HCT116 (cell line): ENCODE measurements around the gene SMG6. TPM values are rescaled to one million over a fixed set of nuclear protein-coding genes. Genes with fewer than 3 reads are reported as not detected.
A peak's percentile ranks its signal among the peaks of the same experiment; 100 is the strongest.

Source experiments
- ATAC-seq: fragments of 200-7000 bp; cut with Tn5 transposase; 2 replicates; pipeline ENCODE4 v1.9.1; 2020; ENCODE audit warnings: mild to moderate bottlenecking, moderate library complexity
- BruUV-seq: library from RNA; stranded (reverse); fragments of 400-500 nt; replicated peaks from 2 replicates; lab custom pipeline; 2021; lab: Mats Ljungman, UMichigan
- CTCF ChIA-PET: fragments of 300-600 bp; sonication (Branson Sonifier 250); formaldehyde crosslinking; loops from one replicate; lab custom pipeline; 2021; ENCODE audit warnings: antibody characterized with exemption; lab: Charles Lee
- POLR2A ChIA-PET: fragments of 300-600, 350-600 bp; sonication (Branson Sonifier 250); formaldehyde crosslinking; loops from one replicate; lab custom pipeline; 2021; ENCODE audit warnings: antibody characterized with exemption; lab: Charles Lee
- RAD21 ChIA-PET, 2 experiments: fragments of 300-600 bp; sonication (Branson Sonifier 250); formaldehyde crosslinking; loops; one replicate each; lab custom pipeline; 2023; ENCODE audit warnings: low total read pairs in 2 of 2; ENCODE audit not compliant: uncharacterized antibody in 2 of 2, unreplicated experiment in 2 of 2, low non-redundant PET in 1 of 2; lab: Charles Lee
- DNase-seq: peaks from one replicate; pipeline ENCODE4 v3.0.0-alpha.2; 2010; ENCODE audit warnings: low read depth, low spot score
- H2AFZ ChIP-seq: fragments of 200-600 bp; shearing (Covaris generic), sonication (generic); 2 replicates; pipeline ENCODE4 v1.6.1; 2017; ENCODE audit warnings: low read depth, mixed run types, mixed read lengths, antibody characterized with exemption, low read length; ENCODE audit not compliant: poor library complexity, severe bottlenecking
- H3K27ac ChIP-seq: 2 replicates; pipeline ENCODE4 v1.5.1; 2012; ENCODE audit warnings: low read depth, low read length
- H3K27me3 ChIP-seq: fragments of 200-600 bp; sonication (generic); 2 replicates; pipeline ENCODE4 v1.6.1; 2016; ENCODE audit warnings: mixed run types, low read length, mixed read lengths; ENCODE audit not compliant: insufficient read depth
- H3K36me3 ChIP-seq, 2 experiments: fragments of 200-500 bp in 1 of 2; fragments of 200-600 bp in 1 of 2; sonication (Bioruptor generic) in 1 of 2; sonication (generic) in 1 of 2; 2 replicates each; pipeline versions ENCODE4 v1.5.1 to v1.6.1; 2014 to 2016; ENCODE audit warnings: low read length in 2 of 2, inconsistent platforms in 1 of 2, mixed read lengths in 1 of 2, mixed run types in 1 of 2; ENCODE audit not compliant: insufficient read depth in 2 of 2, control insufficient read depth in 1 of 2
- H3K4me1 ChIP-seq, 2 experiments: fragments of 200-600 bp in 1 of 2; sonication (generic) in 1 of 2; 2 replicates each; pipeline versions ENCODE4 v1.5.1 to v1.6.1; 2012 to 2017; ENCODE audit warnings: low read length in 2 of 2, inconsistent platforms in 1 of 2, mild to moderate bottlenecking in 1 of 2, mixed read lengths in 1 of 2, mixed run types in 1 of 2, moderate library complexity in 1 of 2; ENCODE audit not compliant: insufficient read depth in 2 of 2, control insufficient read depth in 1 of 2
- H3K4me2 ChIP-seq: fragments of 200-600 bp; sonication (generic); 2 replicates; pipeline ENCODE4 v1.6.1; 2017; ENCODE audit warnings: mixed run types, low read length, mixed read lengths
- H3K4me3 ChIP-seq, 2 experiments: fragments of 200-600 bp in 1 of 2; sonication (generic) in 1 of 2; replicated peaks in 1 of 2; 2 replicates each; pipeline ENCODE4 v1.5.1; 2011 to 2016; ENCODE audit warnings: low read length in 2 of 2, control low read depth in 1 of 2, low read depth in 1 of 2, mild to moderate bottlenecking in 1 of 2, mixed read lengths in 1 of 2, mixed run types in 1 of 2
- H3K79me2 ChIP-seq: fragments of 200-600 bp; sonication (generic); 2 replicates; pipeline ENCODE4 v1.6.1; 2017; ENCODE audit warnings: mild to moderate bottlenecking, mixed run types, low read length, moderate library complexity, mixed read lengths; ENCODE audit not compliant: insufficient read depth
- H3K9ac ChIP-seq: fragments of 200-600 bp; sonication (generic); 2 replicates; pipeline ENCODE4 v1.6.1; 2016; ENCODE audit warnings: low read length, mixed read lengths
- H3K9me2 ChIP-seq: fragments of 200-600 bp; sonication (generic), shearing (Covaris generic); 2 replicates; pipeline ENCODE4 v1.6.1; 2017; ENCODE audit warnings: mixed run types, mild to moderate bottlenecking, moderate library complexity; ENCODE audit not compliant: insufficient read depth
- H3K9me3 ChIP-seq, 2 experiments: fragments of 200-500 bp in 1 of 2; fragments of 200-600 bp in 1 of 2; sonication (Bioruptor generic) in 1 of 2; sonication (generic) in 1 of 2; 2 replicates each; pipeline ENCODE4 v1.6.1; 2014 to 2017; ENCODE audit warnings: low read length in 2 of 2, mixed read lengths in 2 of 2, inconsistent platforms in 1 of 2, low read depth in 1 of 2, mild to moderate bottlenecking in 1 of 2, mixed run types in 1 of 2, moderate library complexity in 1 of 2; ENCODE audit not compliant: control insufficient read depth in 1 of 2, insufficient read depth in 1 of 2
- H4K20me1 ChIP-seq: fragments of 200-600 bp; sonication (generic), shearing (Covaris generic); 2 replicates; pipeline ENCODE4 v1.6.1; 2017; ENCODE audit warnings: mixed run types, mild to moderate bottlenecking, moderate library complexity; ENCODE audit not compliant: insufficient read depth
- CBX3 ChIP-seq: IDR thresholded peaks from 2 replicates; pipeline ENCODE4 v1.6.1; 2012; ENCODE audit warnings: low read depth
- CEBPB ChIP-seq: IDR thresholded peaks from 2 replicates; pipeline ENCODE4 v1.6.1; 2012; ENCODE audit warnings: low read depth
- EZH2phosphoT487 ChIP-seq: fragments of 200-600 bp; IDR thresholded peaks from 2 replicates; pipeline ENCODE4 v1.6.1; 2018; ENCODE audit warnings: antibody characterized with exemption, borderline replicate concordance
- FOSL1 ChIP-seq: IDR thresholded peaks from 2 replicates; pipeline ENCODE4 v1.6.1; 2012; ENCODE audit warnings: low read depth
- JUND ChIP-seq: IDR thresholded peaks from 2 replicates; pipeline ENCODE4 v1.6.1; 2012
- POLR2AphosphoS5 ChIP-seq: IDR thresholded peaks from 2 replicates; pipeline ENCODE4 v1.6.1; 2011; ENCODE audit warnings: mild to moderate bottlenecking, low read depth, low read length, moderate library complexity
- SIN3A ChIP-seq: IDR thresholded peaks from 2 replicates; pipeline ENCODE4 v1.6.1; 2012; ENCODE audit warnings: low read depth
- SRF ChIP-seq: IDR thresholded peaks from 2 replicates; pipeline ENCODE4 v1.6.1; 2012; ENCODE audit warnings: low read depth
- TCF7L2 ChIP-seq: IDR thresholded peaks from 2 replicates; pipeline ENCODE4 v1.7.0; 2011; ENCODE audit warnings: borderline replicate concordance, inconsistent platforms; ENCODE audit not compliant: insufficient read depth, insufficient read length; ENCODE audit errors: extremely low read depth
- YY1 ChIP-seq: IDR thresholded peaks from 2 replicates; pipeline ENCODE4 v1.6.1; 2011; ENCODE audit warnings: low read length, low read depth, moderate library complexity, mild to moderate bottlenecking; ENCODE audit not compliant: insufficient replicate concordance; ENCODE audit errors: extremely low read depth
- ZFX ChIP-seq: fragments of 450-650 bp; IDR thresholded peaks from 2 replicates; pipeline ENCODE4 v1.6.1; 2017
- ZNF274 ChIP-seq: fragments of 200-500 bp; sonication (Bioruptor generic); IDR thresholded peaks from 2 replicates; pipeline ENCODE4 v1.6.1; 2014; ENCODE audit warnings: mild to moderate bottlenecking, low read depth, low read length, inconsistent platforms
- intact Hi-C: fragments of 100-400 bp; cut with micrococcal nuclease; formaldehyde crosslinking; loops from 2 replicates; pipeline ENCODE4 v1.10.0; 2022
- total RNA-seq: library from RNA; stranded (reverse); gene quantifications from one replicate; pipeline ENCODE4 v1.2.1, GENCODE V29; 2021; ENCODE audit not compliant: unreplicated experiment
- TF ChIP-seq, protein P1 (sequence below): IDR thresholded peaks from 2 replicates; pipeline ENCODE4 v1.6.1; 2012; ENCODE audit warnings: low read depth

Gene SMG6
- total RNA-seq, 1 experiment from 2014 or later, result 23.1 TPM

DNA sequence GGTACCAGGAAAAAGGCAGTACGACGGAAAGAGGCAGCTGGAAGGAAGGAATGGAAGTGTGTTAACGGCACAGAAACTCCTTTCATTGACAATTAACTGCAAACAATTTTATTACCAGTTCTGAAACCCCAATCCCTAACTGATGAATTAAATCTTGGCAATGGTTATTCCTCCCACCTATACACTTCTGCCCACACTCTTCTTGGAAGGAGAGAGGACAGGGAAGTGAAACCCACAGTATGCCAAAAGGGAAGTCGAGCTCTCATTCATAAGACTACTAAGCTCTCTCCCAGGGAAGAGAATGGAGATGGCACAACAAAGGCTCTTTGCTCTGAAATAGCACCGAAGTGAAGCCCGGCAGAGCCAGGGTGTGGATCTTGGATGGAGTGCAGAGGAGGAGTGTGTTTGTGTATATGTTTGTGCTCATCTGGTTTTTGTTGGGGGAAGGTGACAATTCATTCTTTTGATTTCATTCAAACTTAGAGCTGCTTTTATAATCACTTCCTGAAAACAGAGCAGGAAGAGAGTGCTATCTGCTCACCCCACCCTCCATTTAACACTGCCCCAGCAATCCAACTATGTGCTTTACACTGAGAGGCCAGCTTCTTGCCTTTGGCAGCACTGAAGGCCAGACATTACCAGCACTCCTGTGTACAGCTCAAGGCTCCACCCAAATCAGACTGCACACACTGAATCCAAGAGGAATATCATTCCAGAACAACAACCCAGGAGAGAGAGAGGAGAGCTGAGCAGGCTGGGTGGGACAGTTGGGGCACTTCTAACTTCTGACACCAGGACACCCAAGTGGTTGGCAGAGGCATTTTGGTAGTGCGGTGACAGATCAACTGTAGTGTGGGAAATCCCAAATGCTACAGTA is 180.0 kb downstream of the SMG6 start:
- intact Hi-C loops, result no loop called here
- ATAC-seq, result peak; percentile 27; the same call in 1 of the 2 replicates
- H4K20me1 ChIP-seq, result no peaks in the 10 kb centered on the region
- H2AFZ ChIP-seq, result no peak overlapping the region
- no peak for DNase-seq
- H3K27me3 ChIP-seq, result no peaks in the 10 kb centered on the region
- no peak overlapping the region for H3K27ac ChIP-seq
- H3K36me3 ChIP-seq, result no peaks in the 10 kb centered on the region
- ChIA-PET RAD21 (no interaction called here), POLR2A (interaction anchor here (0.6 kb wide), 1 partner anchor 17 kb away, joined by 3 read pairs; no protein-coding TSS in a partner anchor), CTCF (no interaction called here)
- no peak overlapping the region for H3K4me3 ChIP-seq
- no peaks in the 10 kb centered on the region for H3K4me1 ChIP-seq
- H3K79me2 ChIP-seq, result no peaks in the 10 kb centered on the region
- H3K9ac ChIP-seq, result no peak overlapping the region
- H3K9me3 ChIP-seq, result no peaks in the 10 kb centered on the region
- BruUV-seq, result no TSS peak
- TF ChIP-seq SRF (no peak), FOSL1 (no peak), JUND (no peak), CBX3 (no peak), SIN3A (no peak), EZH2phosphoT487 (no peak), POLR2AphosphoS5 (no peak), YY1 (no peak), ZFX (no peak), ZNF274 (no peak), CEBPB (no peak), TCF7L2 (no peak)
- TF ChIP-seq, protein P1, sequence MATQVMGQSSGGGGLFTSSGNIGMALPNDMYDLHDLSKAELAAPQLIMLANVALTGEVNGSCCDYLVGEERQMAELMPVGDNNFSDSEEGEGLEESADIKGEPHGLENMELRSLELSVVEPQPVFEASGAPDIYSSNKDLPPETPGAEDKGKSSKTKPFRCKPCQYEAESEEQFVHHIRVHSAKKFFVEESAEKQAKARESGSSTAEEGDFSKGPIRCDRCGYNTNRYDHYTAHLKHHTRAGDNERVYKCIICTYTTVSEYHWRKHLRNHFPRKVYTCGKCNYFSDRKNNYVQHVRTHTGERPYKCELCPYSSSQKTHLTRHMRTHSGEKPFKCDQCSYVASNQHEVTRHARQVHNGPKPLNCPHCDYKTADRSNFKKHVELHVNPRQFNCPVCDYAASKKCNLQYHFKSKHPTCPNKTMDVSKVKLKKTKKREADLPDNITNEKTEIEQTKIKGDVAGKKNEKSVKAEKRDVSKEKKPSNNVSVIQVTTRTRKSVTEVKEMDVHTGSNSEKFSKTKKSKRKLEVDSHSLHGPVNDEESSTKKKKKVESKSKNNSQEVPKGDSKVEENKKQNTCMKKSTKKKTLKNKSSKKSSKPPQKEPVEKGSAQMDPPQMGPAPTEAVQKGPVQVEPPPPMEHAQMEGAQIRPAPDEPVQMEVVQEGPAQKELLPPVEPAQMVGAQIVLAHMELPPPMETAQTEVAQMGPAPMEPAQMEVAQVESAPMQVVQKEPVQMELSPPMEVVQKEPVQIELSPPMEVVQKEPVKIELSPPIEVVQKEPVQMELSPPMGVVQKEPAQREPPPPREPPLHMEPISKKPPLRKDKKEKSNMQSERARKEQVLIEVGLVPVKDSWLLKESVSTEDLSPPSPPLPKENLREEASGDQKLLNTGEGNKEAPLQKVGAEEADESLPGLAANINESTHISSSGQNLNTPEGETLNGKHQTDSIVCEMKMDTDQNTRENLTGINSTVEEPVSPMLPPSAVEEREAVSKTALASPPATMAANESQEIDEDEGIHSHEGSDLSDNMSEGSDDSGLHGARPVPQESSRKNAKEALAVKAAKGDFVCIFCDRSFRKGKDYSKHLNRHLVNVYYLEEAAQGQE, result no peak
- no peak overlapping the region for H3K4me2 ChIP-seq
- no peaks in the 10 kb centered on the region for H3K9me2 ChIP-seq
